Fibroblast of upper back skin (primary cell): ENCODE measurements around the gene SLC22A31.
"Not testable (repeated sequence)": the region's sequence is repeated elsewhere in the genome, so short reads cannot be mapped to it uniquely, and the experiment has no call there.

Source experiments
- DNase-seq: peaks from one replicate; pipeline ENCODE4 v3.0.0-alpha.2; 2013

The SLC22A31 gene

GRCh38 chr16:89178453-89179147 lies 21.7 kb downstream of the SLC22A31 start:
- no peak for DNase-seq

GRCh38 chr16:89177501-89177900 lies 22.8 kb downstream of the SLC22A31 start:
- DNase-seq: no peak

- DNase-seq: no peak
These were observed 23.6 kb downstream of the SLC22A31 start for GRCh38 chr16:89176717-89177116.

- DNase-seq: no peak
These were observed 24.1 kb downstream of the SLC22A31 start for GRCh38 chr16:89176147-89176690.

GRCh38 chr16:89175280-89176146 lies 24.8 kb downstream of the SLC22A31 start:
- no peak for DNase-seq

GRCh38 chr16:89174877-89175276 lies 25.5 kb downstream of the SLC22A31 start:
- no peak for DNase-seq

- DNase-seq: no peak
These were observed 26.1 kb downstream of the SLC22A31 start for GRCh38 chr16:89174055-89174827.

- no peak for DNase-seq
These were observed 27.0 kb downstream of the SLC22A31 start for GRCh38 chr16:89173174-89173921.

- no peak for DNase-seq
These were observed 27.7 kb downstream of the SLC22A31 start for GRCh38 chr16:89172528-89173173.

- no peak for DNase-seq
These were observed 28.2 kb downstream of the SLC22A31 start for GRCh38 chr16:89172171-89172527.

GRCh38 chr16:89171216-89172170 lies 28.8 kb downstream of the SLC22A31 start, which contains the start of gene CDH15:
TSS of gene CDH15 (plus strand) at chr16:89171748. CDS start at chr16:89171832, 84 bp downstream.
- peak; percentile 75 for DNase-seq

- no peak for DNase-seq
These were observed 29.8 kb downstream of the SLC22A31 start for GRCh38 chr16:89170346-89171215.

GRCh38 chr16:89169778-89170177 lies 30.6 kb downstream of the SLC22A31 start:
- DNase-seq: no peak

GRCh38 chr16:89168381-89169189 lies 31.8 kb downstream of the SLC22A31 start:
- DNase-seq: no peak

- DNase-seq: peak; percentile 65
These were observed 32.9 kb downstream of the SLC22A31 start for GRCh38 chr16:89167425-89167941.

GRCh38 chr16:89166696-89167424 lies 33.5 kb downstream of the SLC22A31 start:
- no peak for DNase-seq

- not testable (repeated sequence) for DNase-seq
These were observed 34.7 kb downstream of the SLC22A31 start for GRCh38 chr16:89165681-89165979.
